GM21526 (cell line): ENCODE data around the gene WDR27.

Experiments used
- ATAC-seq: cut with Tn5 transposase; IDR thresholded peaks from one replicate; pipeline ENCODE4 v1.9.1; 2021; ENCODE audit warnings: moderate library complexity; ENCODE audit not compliant: unreplicated experiment, low FRiP score

WDR27 gene

DNA sequence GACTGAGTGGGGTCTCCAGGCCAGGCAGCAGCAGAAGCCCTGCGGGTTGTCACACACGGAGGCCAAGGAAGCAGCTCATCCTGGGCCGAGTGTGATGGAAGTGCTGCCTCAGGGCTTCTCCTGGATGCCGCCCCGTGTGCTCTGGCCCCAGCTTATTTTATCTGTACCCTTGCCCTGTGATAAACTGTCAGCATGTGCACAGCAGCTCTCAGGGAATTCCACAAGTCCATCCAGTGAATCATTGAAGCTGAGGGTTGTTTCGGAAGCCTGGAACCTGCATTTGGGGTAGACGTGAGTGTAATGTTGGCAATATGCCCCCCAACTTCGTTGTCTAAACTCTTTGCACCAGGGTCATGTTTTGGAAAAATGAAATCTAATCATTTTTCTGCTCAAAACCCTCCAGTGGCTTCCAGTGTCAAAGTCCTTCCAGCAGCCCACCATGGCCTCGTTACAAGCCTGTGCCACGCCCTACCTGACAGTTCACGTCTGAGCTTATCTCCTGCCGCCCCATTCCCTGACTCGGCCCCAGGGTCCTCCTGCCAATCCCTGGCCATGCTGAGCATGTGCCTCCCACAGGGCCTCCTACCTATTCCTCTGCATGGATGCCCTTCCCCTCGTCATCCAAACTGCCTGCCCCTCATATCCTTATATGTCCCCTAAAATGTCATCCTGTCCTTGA is 280.1 kb downstream of the WDR27 start:
- ATAC-seq = no peak

DNA sequence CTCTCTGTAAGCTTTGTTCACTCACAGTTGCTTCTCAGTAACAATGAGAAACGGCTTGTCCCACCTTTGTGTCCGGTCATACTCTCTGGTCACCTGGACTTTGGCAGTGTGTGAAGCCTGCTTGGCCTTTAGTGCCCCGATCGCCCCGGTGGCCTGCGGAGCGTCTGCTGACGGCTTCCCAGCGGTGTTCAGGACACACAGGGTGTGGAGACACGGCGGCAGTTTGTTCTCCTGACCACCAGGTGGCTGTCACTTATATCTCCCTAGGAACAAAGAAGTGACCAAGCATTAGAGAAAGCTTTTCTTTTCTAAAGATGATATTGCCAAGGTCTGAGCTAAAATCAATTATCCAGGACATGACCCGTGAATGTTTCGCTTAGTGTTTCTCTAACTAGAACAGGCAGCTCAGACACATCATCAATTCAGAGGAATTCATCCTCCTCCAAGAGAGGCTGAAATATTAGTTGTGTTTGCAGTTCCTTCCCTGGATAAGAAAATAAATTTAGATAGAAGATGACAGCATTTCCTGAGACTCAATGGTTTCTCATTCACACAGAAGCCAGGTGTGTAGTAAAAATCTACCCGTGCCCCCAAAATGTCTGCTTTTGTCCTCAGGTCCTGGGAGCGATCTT is 280.8 kb downstream of the WDR27 start:
- no peak for ATAC-seq

DNA sequence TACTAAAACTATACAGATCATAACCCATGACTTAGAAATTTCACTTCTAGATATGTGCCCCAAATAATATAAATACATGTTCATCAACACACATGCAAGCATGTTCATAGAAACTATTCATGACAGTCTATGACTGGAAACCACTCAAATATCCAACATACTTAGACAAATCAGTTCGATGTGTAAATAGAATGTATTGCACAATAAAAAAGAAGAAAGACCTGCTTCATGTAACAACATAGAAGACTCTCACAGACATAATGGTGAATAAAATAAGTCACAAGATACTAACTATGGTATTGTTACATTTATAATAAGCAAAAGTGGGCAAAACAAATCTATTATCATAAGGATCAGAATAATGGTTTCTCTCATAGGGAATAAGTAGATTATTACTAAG is 284.7 kb downstream of the WDR27 start:
- no peak for ATAC-seq

DNA sequence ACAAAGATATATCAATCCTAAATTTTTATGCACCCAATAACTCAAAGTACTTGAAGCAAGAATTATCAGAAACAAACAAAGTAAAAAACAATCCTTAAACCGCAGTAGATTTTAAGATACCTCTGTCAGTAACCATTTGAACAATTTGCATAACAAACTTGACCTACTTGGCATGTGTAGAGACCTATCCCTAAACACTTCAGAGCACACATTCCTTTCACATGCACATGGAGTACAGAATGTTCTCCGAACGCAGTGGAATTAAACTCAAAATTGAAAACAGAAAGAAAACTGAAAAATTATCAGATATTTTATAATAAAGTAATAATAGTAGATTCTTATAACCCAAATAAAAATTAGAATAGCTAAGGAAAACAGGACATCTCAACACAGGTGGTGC is 285.6 kb downstream of the WDR27 start:
- no peak for ATAC-seq

DNA sequence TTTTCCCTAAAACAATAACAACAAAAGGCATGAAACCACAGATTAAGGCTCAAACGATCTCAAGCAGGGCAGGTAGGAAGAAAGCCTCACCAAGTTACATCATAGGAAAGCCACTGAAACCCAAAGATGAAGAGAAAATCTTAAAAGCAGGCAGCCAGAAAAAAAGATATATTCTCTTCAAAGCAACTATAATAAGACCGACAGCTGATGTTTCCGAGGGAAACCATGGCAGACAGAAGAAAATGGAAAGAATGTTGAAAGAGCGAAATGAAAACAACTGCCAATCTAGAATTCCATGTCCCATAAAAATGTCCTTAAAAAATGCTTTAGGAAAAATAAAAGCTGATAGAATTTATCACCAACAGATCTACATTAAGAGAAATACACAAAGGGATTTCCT is 286.6 kb downstream of the WDR27 start:
- ATAC-seq = no peak

DNA sequence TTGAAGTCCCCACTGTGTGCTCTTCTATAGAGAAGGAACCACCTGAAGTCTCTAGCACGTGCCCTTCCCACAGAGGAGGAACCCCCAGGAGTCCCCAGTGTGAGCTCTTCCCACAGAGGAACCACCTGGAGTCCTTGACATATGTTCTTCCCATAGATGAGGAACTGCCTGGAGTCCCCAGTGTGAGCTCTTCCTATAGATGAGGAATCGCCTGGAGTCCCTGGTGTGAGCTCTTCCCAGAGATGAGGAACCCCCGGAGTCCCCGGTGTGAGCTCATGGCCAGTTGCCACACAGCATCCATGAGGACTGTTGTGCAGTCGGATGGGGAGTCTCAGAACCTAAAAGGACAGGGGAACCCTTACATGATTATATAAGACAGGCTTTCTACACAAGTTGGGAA is 290.1 kb downstream of the WDR27 start:
- ATAC-seq = no peak

DNA sequence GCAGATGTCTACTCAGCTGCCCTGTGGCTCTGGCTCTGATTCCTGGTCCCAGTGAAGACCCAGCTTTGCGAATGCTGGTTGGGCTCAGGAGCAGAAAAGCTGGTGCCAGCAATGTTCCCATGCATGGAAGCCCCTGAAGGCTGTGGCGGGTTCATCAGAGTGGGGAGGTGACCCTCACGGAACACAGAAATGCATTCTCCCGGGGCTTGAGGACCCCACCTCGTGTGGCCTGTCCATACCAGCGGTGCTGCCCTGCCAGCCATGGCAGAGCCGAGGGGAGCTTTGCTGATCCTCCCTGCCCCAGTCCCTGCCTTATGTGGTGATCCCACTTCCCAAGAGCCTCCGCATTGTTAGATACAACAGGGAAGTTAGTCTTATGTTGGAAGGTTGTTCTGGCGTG is 290.5 kb downstream of the WDR27 start:
- no peak for ATAC-seq

DNA sequence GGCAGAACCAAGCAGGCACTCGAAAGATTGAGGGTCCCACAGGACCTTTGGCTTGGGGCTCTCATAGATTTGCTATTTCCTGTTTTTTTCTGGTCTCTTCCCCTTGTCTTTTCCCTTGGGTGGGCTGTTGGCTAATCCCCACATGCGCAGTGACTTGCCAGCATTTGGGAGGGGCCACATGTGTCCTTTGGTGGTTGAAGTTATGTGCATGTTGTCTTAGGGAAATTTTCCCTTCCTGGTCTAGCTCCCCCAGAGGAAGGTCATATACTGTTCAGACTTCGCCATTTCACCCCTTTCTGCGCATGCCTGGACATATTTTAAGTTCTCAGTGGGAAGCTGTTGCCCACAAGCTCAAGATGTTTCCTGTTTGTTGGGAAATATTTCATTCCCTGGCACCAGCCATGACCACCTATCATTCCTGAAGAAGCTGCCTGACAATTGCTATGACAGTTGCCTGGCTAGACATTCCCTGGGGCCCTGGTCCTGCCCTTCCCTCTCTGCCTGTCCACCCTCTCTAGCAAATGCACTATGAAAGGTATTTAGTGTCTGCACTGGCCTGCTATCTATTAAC is 292.0 kb downstream of the WDR27 start:
- ATAC-seq = no peak

DNA sequence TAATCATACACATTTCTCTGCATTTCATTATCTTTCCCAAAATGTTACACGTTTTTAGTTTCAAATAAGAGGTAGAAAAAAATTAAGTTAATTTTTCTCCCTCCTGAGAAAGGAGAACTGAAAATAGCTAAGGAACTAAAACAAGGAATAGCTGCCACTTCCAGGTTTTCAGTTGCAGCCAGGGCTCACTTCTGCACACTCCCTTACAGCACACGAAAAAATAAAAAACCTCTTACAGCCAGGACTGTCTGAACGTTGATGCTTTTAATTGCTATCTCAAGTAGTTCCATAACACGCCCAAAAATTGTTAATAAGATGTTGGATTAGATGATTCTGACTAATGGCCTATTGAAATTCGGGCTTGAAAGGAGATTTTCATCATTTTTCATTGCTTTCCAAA is 294.5 kb downstream of the WDR27 start:
- ATAC-seq = no peak
